Ectodermal cell (in vitro differentiated cells): ENCODE results near the gene CHD5.
A peak's percentile ranks its signal among the peaks of the same experiment; 100 is the strongest.

Source experiments
- H3K27ac ChIP-seq: 2 replicates; pipeline ENCODE4 v1.7.0; 2013; ENCODE audit warnings: mild to moderate bottlenecking, low read depth, low read length; ENCODE audit not compliant: insufficient read depth, poor library complexity, severe bottlenecking
- H3K27me3 ChIP-seq: 2 replicates; pipeline ENCODE4 v1.7.0; 2013; ENCODE audit warnings: mild to moderate bottlenecking, low read length; ENCODE audit not compliant: insufficient read depth, control insufficient read depth, poor library complexity, severe bottlenecking
- H3K36me3 ChIP-seq: one replicate; pipeline ENCODE4 v1.7.0; 2013; ENCODE audit warnings: low read length; ENCODE audit not compliant: control insufficient read depth, insufficient read depth
- H3K4me1 ChIP-seq: one replicate; pipeline ENCODE4 v1.7.0; 2013; ENCODE audit warnings: low read length; ENCODE audit not compliant: control insufficient read depth, insufficient read depth
- H3K4me3 ChIP-seq: 2 replicates; pipeline ENCODE4 v1.7.0; 2013; ENCODE audit warnings: low read depth, low read length, control low read depth; ENCODE audit not compliant: insufficient read depth
- H3K9me3 ChIP-seq: 2 replicates; pipeline ENCODE4 v1.7.0; 2013; ENCODE audit warnings: mild to moderate bottlenecking, low read length, moderate library complexity; ENCODE audit not compliant: control insufficient read depth
- WGBS, 2 experiments: methylation state at CpG; one replicate each; pipeline ENCODE4 v1.1.7; 2013; ENCODE audit warnings: missing lambda C conversion rate in 2 of 2; 5-methylcytosine and 5-hydroxymethylcytosine counted together

CHD5 gene

DNA sequence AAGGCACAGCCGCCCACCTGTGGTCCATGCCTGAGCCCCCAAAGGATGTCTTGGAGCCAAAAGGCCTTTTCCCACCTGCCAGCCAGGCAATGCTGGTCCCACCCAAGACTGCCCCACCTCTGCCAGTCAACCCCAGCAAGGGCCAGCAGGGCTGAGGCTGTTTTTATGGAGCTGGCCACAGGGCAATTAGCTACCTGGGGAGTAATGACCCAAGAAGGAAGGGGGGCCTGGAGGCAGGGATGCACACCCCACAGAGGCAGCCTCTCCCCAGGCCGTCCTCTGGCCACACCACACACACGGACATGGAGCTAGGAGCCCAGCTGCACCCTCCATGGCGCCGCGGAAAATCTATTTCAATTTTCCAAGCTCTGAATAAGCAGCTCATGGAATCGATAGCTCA, 27.2 kb downstream of the CHD5 start:
- Histone ChIP-seq H3K27me3 (peaks cover 20% of the 10 kb centered on the region), H3K4me3 (no peak overlapping the region), H3K36me3 (no peaks in the 10 kb centered on the region), H3K27ac (no peak overlapping the region), H3K4me1 (peaks cover 17% of the 10 kb centered on the region), H3K9me3 (no peaks in the 10 kb centered on the region)
- WGBS, 2 experiments: 92 to 94% methylated on average over 7 of the region's 7 CpGs

DNA sequence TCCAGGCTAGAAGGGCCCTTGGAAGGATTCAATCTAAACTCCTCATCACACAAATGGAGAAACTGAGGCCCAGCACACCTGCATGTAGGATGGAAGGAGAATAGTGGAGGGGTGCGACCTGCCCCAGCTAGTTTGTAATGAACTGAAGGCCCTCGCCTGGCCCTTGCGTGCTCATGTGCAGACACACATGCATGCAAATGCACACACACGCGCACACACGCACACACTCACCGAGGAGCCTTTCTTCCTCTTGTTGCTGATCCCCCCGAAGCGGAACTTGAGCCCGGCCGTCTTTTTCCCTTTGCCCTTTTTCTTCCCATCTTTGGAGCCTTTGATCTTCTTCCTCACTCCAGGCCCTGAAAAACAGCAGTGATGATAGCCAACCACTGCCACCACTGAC, 27.9 kb downstream of the CHD5 start:
- Histone ChIP-seq H3K36me3 (no peaks in the 10 kb centered on the region), H3K9me3 (no peaks in the 10 kb centered on the region), H3K4me1 (peaks cover 10% of the 10 kb centered on the region), H3K27ac (no peak overlapping the region), H3K4me3 (no peak overlapping the region), H3K27me3 (peaks cover 25% of the 10 kb centered on the region)
- WGBS, 2 experiments: 93 to 94% methylated on average over 11 of the region's 11 CpGs

DNA sequence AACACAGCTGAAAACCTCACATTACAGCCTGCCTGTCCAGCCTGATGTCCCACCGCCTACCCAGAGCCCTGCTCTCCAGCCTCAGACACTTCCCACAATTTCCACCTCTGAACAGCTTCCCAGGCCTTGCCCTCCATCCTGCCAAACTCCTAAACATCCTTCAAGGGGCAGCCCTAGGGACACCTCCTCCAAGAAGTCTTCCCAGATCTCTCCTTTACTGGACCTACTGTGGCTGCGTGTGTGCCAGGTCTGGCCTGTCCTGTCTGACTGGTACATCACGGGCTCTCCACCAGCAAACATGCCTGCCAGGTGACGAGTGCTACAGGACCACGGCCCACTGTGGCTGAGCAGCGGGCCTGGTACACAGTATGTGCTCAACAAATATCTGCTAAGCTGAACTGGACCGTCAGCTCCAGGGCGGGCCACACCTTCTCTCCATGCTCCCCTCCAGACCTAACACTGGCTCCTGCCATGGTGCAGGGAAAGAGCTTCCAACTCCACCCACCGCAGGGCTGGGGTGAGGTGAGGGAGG, 28.8 kb downstream of the CHD5 start:
- Histone ChIP-seq H3K27ac (no peak overlapping the region), H3K4me1 (peaks cover 6% of the 10 kb centered on the region), H3K4me3 (no peak overlapping the region), H3K9me3 (no peaks in the 10 kb centered on the region), H3K27me3 (peaks cover 25% of the 10 kb centered on the region), H3K36me3 (no peaks in the 10 kb centered on the region)
- 94 to 95% methylated on average over 9 of the region's 9 CpGs for WGBS, 2 experiments

DNA sequence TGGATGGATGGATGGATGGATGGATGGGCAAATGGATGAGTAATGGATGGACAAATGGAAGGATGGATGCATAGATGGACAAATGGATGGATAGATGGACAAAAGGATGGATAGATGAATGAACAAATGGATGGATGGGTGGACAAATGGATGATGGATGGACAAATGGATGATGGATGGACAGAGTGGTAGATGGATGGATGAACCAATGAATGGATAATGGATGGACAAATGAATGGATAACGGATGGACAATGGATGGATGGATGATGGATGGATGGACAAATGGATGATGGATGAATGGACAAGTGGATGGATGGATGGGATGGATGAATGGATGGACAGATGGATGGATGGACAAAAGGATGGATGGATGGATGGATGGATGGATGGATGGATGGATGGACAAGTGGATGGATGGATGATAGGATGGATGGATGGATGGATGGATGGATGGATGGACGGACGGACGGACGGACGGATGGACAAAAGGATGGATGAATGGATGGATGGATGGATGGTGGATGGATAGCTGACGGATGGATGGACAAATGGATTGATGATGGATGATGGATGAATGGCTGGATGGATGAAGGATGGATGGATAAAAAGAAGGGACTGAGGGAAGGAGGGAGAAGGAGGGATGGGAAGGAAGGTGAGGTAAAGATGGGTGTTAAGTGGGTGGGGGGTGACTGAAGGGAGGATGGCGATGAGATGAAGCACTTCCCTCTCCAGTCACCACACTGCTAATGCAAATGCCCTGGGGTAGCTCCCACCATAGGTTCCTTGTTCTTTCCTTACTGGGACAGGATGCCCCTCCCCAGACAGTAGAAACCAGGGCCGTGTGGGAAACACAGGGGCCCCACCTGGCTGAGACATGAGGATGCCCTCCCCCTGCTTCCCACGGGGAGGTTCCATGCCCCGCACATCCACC, 29.8 kb downstream of the CHD5 start:
- Histone ChIP-seq H3K4me1 (peaks cover 13% of the 10 kb centered on the region), H3K36me3 (no peaks in the 10 kb centered on the region), H3K9me3 (no peaks in the 10 kb centered on the region), H3K27me3 (peaks cover 25% of the 10 kb centered on the region), H3K27ac (no peak overlapping the region), H3K4me3 (no peak overlapping the region)
- WGBS, 2 experiments: 91 to 93% methylated on average over 11 of the region's 11 CpGs

DNA sequence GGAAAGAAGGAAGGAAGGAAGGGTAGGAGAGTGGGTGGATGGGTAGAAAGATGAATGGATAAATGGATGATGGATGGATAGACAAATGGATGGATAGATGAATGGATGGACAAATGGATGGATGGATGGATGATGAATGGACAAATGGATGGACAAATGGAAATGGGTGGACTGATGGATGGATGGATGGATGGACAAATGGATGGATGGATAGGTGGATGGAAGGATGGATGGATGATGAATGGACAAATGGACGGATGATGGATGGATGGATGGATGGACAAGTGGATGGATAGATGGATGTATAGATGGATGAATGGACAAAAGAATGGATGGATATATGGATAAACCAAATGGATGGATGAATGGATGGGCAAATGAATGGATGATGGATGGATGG, 30.5 kb downstream of the CHD5 start:
- Histone ChIP-seq H3K9me3 (no peaks in the 10 kb centered on the region), H3K4me3 (no peak overlapping the region), H3K4me1 (peaks cover 20% of the 10 kb centered on the region), H3K36me3 (no peaks in the 10 kb centered on the region), H3K27ac (no peak overlapping the region), H3K27me3 (peaks cover 25% of the 10 kb centered on the region)
- 93 to 95% methylated on average over 1 of the region's 1 CpG for WGBS, 2 experiments

DNA sequence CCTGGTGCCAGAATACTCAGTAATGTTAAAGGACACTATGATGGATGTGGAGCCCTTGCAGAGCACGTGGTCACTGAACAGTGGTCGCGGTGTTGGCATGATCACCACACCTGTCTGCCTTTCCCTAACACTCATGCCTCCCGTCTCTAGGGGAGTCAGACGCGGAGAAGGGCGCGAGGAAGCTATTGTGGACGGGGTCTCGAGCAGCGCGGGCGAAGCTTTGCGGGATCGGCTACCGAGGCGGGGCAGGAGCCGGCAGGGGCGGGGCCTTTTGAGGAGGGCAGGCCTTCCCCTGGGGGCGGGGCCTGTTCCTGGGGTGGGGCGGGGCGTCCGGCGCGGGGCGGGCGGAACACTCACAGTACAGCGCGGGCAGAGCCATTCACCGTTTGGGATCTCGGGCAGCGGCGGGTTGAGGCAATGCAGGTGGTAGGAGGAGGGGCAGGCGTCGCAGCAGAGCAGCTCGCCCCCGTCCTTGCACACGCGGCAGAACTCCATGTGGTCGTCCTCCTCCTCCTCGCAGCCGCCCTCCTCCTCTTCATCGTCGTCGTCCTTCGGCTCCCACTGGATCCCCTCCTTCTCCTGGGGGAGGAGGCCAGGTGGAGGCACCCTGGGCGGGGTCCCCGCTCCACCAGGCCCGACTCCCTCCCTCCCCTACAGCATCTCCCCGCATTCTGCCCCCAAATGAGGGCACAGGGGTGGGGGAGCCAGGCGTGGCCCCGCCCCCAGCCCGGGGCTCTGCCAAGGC, 31.5 kb downstream of the CHD5 start:
- WGBS, 2 experiments: 4% methylated on average over 53 of the region's 53 CpGs
- H3K4me3 ChIP-seq: peak overlapping the region; percentile 11
- no peak overlapping the region for H3K27ac ChIP-seq
- H3K27me3 ChIP-seq: peaks cover 25% of the 10 kb centered on the region
- H3K36me3 ChIP-seq: no peaks in the 10 kb centered on the region
- H3K4me1 ChIP-seq: peaks cover 25% of the 10 kb centered on the region
- no peaks in the 10 kb centered on the region for H3K9me3 ChIP-seq

DNA sequence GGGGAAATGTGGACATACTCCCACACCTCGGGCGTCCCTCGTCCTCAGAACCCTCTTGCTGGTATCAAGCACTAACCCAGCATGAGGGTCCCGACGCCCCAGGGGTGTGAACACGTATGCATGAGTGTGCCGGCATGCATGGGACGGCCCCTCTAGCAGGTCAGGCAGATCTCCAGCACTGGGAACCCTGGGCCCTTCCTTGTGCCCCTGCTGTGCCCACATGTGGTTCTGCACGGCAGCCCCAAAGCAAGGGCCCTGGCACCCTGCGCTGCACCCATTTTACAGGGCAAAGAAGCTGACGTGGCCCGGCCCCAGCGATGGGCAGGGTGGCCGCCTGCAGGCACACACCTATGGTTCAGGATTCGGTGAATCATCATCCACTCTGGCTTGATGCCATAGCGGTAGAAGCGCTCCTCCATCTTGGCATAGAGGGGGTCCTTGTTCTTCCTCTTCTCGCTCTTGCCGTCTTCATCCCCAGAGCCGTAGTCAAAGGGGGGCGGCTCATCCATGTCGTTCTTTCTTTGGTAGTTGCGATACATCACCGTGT, 34.2 kb downstream of the CHD5 start:
- no peak overlapping the region for H3K4me3 ChIP-seq
- H3K4me1 ChIP-seq: peaks cover 25% of the 10 kb centered on the region
- peaks cover 25% of the 10 kb centered on the region for H3K27me3 ChIP-seq
- no peaks in the 10 kb centered on the region for H3K36me3 ChIP-seq
- no peak overlapping the region for H3K27ac ChIP-seq
- WGBS, 2 experiments: 93 to 94% methylated on average over 24 of the region's 24 CpGs
- H3K9me3 ChIP-seq: no peaks in the 10 kb centered on the region

DNA sequence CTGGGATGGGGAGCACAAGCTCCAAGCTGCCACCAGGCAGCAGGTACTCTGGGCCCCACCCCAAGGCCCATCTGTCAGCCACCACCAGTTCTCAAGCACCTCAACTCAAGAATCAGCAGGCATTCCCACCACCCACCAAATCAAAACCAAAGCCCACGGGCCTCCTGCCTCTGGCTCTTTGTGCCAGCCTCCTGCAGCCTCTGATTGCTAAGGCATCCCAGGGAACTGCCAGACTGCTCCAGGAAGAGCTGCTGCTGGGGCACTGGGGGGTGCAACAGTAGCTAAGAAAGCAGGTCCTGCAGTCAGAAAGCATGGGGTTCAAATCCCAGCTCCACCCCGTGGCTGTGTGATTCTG, 34.7 kb downstream of the CHD5 start:
- Histone ChIP-seq H3K36me3 (no peaks in the 10 kb centered on the region), H3K9me3 (no peaks in the 10 kb centered on the region), H3K4me1 (peaks cover 25% of the 10 kb centered on the region), H3K4me3 (no peak overlapping the region), H3K27me3 (peaks cover 25% of the 10 kb centered on the region), H3K27ac (peak overlapping the region; percentile 72)
- 79 to 83% methylated on average over 2 of the region's 2 CpGs for WGBS, 2 experiments

DNA sequence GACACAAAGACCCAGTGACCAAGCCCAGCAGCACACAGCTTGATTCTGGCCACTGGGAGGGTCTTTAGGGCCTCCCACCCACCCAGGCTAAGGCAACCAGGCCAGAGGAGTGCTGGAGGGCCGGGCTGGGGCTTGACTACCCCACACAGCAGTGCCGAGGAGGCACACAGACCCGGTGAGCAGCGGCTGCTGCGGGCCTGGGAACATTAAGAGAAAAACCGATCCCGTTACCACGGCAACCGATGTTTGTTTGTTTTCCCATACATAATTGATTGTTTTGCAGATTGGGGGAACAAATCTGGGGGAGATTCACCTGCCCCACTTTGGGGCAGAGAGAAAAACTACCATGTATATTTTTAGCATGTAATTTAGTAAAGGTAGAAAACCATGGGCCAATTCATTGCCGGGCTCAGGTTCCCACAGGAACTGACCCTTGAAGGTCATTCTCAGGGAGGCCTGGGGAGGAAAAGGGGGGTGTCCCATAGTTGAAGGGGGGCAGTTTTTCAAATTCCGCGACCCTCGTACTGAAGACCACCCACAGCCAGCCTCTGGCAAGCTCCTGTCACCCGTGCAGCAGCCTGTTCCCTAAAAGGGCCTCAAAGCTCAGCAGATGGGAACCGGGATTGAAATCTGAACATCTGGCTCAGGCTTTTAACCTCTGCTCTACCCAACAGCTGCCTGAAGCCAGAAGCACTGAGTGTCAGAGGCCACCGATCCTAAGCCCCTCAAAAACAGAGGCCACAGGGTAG, 35.3 kb downstream of the CHD5 start:
- peak overlapping the region; percentile 72 for H3K27ac ChIP-seq
- H3K36me3 ChIP-seq: no peaks in the 10 kb centered on the region
- H3K4me3 ChIP-seq: no peak overlapping the region
- peaks cover 25% of the 10 kb centered on the region for H3K4me1 ChIP-seq
- 55 to 57% methylated on average over 16 of the region's 16 CpGs for WGBS, 2 experiments
- peaks cover 24% of the 10 kb centered on the region for H3K27me3 ChIP-seq
- no peaks in the 10 kb centered on the region for H3K9me3 ChIP-seq
